ENCODE results near the gene SLC25A43. TPM values are rescaled to one million over a fixed set of nuclear protein-coding genes. Genes with fewer than 3 reads are reported as not detected.
"Not testable (repeated sequence)": the region's sequence is repeated elsewhere in the genome, so short reads cannot be mapped to it uniquely, and the experiment has no call there.

SLC25A43 gene
- total RNA-seq, 1 donor from 2014 or later, result 26.6 TPM

GRCh38 chrX:119375561-119375960 lies 23.6 kb upstream of the SLC25A43 start:
- no peaks in the 10 kb centered on the region for H3K4me1 ChIP-seq
- no peaks in the 10 kb centered on the region for H3K9me3 ChIP-seq
- no peak overlapping the region for H3K27ac ChIP-seq
- H3K36me3 ChIP-seq, result no peaks in the 10 kb centered on the region
- TF ChIP-seq CTCF (IDR thresholded peaks at IDR 0.05), result no peak
- no peak for DNase-seq (ENCODE audit: low spot score in 2 of 2)
- H3K4me3 ChIP-seq, result no peak overlapping the region
- H3K27me3 ChIP-seq, result no peaks in the 10 kb centered on the region
- intact Hi-C loops (cut with DNase I), result no loop called here

- H3K27ac ChIP-seq, result no peak overlapping the region
- intact Hi-C loops (cut with DNase I), result no loop called here
- no peak overlapping the region for H3K4me3 ChIP-seq
Measured at GRCh38 chrX:119376312-119376711, 22.8 kb upstream of the SLC25A43 start.

GRCh38 chrX:119381349-119381944 lies 17.7 kb upstream of the SLC25A43 start:
- TF ChIP-seq CTCF (IDR thresholded peaks at IDR 0.05), result no peak
- H3K27me3 ChIP-seq, result no peaks in the 10 kb centered on the region
- no peak overlapping the region for H3K4me3 ChIP-seq
- intact Hi-C loops (cut with DNase I), result no loop called here
- DNase-seq (ENCODE audit: low spot score in 2 of 2), result no peak
- no peaks in the 10 kb centered on the region for H3K36me3 ChIP-seq
- no peaks in the 10 kb centered on the region for H3K4me1 ChIP-seq
- H3K9me3 ChIP-seq, result no peaks in the 10 kb centered on the region
- H3K27ac ChIP-seq, result no peak overlapping the region

More at GRCh38 chrX:119376312-119376711, 22.8 kb upstream of the SLC25A43 start:
- no peak for DNase-seq (ENCODE audit: low spot score in 2 of 2)
- no peak for TF ChIP-seq CTCF (IDR thresholded peaks at IDR 0.05)
- Histone ChIP-seq H3K27me3 (no peaks in the 10 kb centered on the region), H3K36me3 (no peaks in the 10 kb centered on the region), H3K4me1 (no peaks in the 10 kb centered on the region), H3K9me3 (no peaks in the 10 kb centered on the region)

- H3K9me3 ChIP-seq, result no peaks in the 10 kb centered on the region
- H3K4me3 ChIP-seq, result no peak overlapping the region
- intact Hi-C loops (cut with DNase I), result no loop called here
- H3K27me3 ChIP-seq, result no peaks in the 10 kb centered on the region
- no peak for TF ChIP-seq CTCF (IDR thresholded peaks at IDR 0.05)
- no peaks in the 10 kb centered on the region for H3K4me1 ChIP-seq
- H3K36me3 ChIP-seq, result no peaks in the 10 kb centered on the region
- no peak for DNase-seq (ENCODE audit: low spot score in 2 of 2)
- H3K27ac ChIP-seq, result no peak overlapping the region
Measured at GRCh38 chrX:119382606-119383005, 16.5 kb upstream of the SLC25A43 start.

- H3K4me3 ChIP-seq; H3K9me3 ChIP-seq; H3K36me3 ChIP-seq; DNase-seq (ENCODE audit: low spot score in 2 of 2); H3K4me1 ChIP-seq; H3K27me3 ChIP-seq; H3K27ac ChIP-seq; intact Hi-C loops (cut with DNase I): not testable (repeated sequence)
Measured at GRCh38 chrX:119386685-119387084, 12.5 kb upstream of the SLC25A43 start.

- H3K4me1 ChIP-seq; H3K27me3 ChIP-seq; H3K4me3 ChIP-seq; H3K27ac ChIP-seq; intact Hi-C loops (cut with DNase I); DNase-seq (ENCODE audit: low spot score in 2 of 2); H3K36me3 ChIP-seq; H3K9me3 ChIP-seq: not testable (repeated sequence)
Measured at GRCh38 chrX:119387426-119387825, 11.7 kb upstream of the SLC25A43 start.

- intact Hi-C loops (cut with DNase I), result no loop called here
- H3K4me3 ChIP-seq, result no peak overlapping the region
- DNase-seq (ENCODE audit: low spot score in 2 of 2), result no peak
- H3K27ac ChIP-seq, result no peak overlapping the region
- no peaks in the 10 kb centered on the region for H3K36me3 ChIP-seq
- TF ChIP-seq CTCF (IDR thresholded peaks at IDR 0.05), result no peak
- H3K9me3 ChIP-seq, result no peaks in the 10 kb centered on the region
- H3K27me3 ChIP-seq, result no peaks in the 10 kb centered on the region
- H3K4me1 ChIP-seq, result no peaks in the 10 kb centered on the region
Measured at GRCh38 chrX:119389214-119389613, 9.9 kb upstream of the SLC25A43 start.
